ENCODE measurements around the gene CAMK2B.

Gene CAMK2B

DNA sequence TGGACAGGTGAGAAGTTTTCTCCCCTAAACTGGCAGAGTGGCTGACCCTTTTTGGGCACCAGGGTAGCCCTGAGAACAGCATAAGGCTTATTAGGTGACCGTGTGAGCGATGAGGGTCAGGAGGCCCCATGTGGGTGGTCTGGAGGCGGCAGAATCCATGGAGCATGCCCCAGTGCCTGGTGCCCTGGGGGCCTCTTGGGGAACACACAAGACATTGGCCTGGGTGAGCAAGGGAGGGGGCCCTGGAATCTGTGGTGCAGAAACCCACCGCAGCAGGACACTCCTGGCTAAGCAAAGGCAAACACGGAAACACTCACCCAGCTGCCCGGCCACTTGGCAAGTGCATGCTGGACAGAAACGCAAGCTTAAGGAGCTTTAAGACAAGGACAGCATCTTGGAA is 95.1 kb downstream of the CAMK2B start:
- Histone ChIP-seq H3K27me3 (ENCODE audit: control insufficient read depth, low read length) (no peaks in the 10 kb centered on the region), H3K36me3 (ENCODE audit: control insufficient read depth, low read length) (no peaks in the 10 kb centered on the region), H4K20me1 (ENCODE audit: control insufficient read depth, insufficient read depth, low read depth, low read length) (no peaks in the 10 kb centered on the region), H3K4me3 (ENCODE audit: low read length) (no peak overlapping the region), H3F3A (ENCODE audit: control insufficient read depth, insufficient read depth) (no peaks in the 10 kb centered on the region), H3K4me1 (ENCODE audit: control insufficient read depth, low read length) (no peaks in the 10 kb centered on the region), H3K4me2 (ENCODE audit: low read length) (no peak overlapping the region), H3K79me2 (ENCODE audit: control insufficient read depth, low read length) (no peaks in the 10 kb centered on the region), H3K27ac (ENCODE audit: low read depth, low read length) (no peak overlapping the region), H3K9me2 (replicated peaks; ENCODE audit: control insufficient read depth, low read length) (no peaks in the 10 kb centered on the region), H3K9me3 (ENCODE audit: control insufficient read depth, insufficient read depth, low read length) (no peaks in the 10 kb centered on the region)
- TF ChIP-seq, protein P1, sequence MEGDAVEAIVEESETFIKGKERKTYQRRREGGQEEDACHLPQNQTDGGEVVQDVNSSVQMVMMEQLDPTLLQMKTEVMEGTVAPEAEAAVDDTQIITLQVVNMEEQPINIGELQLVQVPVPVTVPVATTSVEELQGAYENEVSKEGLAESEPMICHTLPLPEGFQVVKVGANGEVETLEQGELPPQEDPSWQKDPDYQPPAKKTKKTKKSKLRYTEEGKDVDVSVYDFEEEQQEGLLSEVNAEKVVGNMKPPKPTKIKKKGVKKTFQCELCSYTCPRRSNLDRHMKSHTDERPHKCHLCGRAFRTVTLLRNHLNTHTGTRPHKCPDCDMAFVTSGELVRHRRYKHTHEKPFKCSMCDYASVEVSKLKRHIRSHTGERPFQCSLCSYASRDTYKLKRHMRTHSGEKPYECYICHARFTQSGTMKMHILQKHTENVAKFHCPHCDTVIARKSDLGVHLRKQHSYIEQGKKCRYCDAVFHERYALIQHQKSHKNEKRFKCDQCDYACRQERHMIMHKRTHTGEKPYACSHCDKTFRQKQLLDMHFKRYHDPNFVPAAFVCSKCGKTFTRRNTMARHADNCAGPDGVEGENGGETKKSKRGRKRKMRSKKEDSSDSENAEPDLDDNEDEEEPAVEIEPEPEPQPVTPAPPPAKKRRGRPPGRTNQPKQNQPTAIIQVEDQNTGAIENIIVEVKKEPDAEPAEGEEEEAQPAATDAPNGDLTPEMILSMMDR (IDR thresholded peaks at IDR 0.05; ENCODE audit: low read depth, low read length, poor library complexity, severe bottlenecking) = no peak
- no peak for TF ChIP-seq EZH2phosphoT487 (IDR thresholded peaks at IDR 0.05; ENCODE audit: borderline replicate concordance, low read length)

DNA sequence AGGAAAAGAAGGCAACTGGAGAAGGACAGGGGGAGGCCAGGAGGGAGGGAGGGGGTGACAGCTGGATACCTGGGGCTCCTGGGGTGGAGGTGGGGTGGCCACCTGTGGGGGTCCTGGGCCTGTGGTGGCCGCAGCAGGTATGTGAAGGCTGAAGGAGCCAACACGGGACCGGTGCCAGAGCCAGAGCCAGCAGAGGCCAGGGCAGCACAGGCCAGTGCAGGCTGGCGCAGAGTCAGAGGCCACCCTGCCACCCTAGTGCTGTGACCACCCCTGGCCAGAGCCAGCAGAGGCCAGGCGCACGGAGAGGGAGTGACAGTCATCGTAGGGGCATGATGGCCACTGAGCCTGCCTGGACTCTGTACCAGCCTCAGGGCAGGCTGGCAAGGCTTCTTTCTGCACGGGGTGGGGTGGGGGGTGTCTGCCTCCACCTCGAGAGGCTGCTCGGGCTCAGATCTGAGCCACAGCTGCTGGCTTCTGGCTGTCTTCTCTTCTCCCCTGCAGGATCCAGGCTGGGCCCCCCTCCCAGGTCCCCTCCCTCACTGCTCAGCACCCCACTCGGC is 95.8 kb downstream of the CAMK2B start:
- no peaks in the 10 kb centered on the region for H3K36me3 ChIP-seq (ENCODE audit: control insufficient read depth, low read length)
- H3K4me1 ChIP-seq (ENCODE audit: control insufficient read depth, low read length) = no peaks in the 10 kb centered on the region
- H4K20me1 ChIP-seq (ENCODE audit: control insufficient read depth, insufficient read depth, low read depth, low read length) = no peaks in the 10 kb centered on the region
- H3K27me3 ChIP-seq (ENCODE audit: control insufficient read depth, low read length) = no peaks in the 10 kb centered on the region
- no peak overlapping the region for H3K27ac ChIP-seq (ENCODE audit: low read depth, low read length)
- no peaks in the 10 kb centered on the region for H3K79me2 ChIP-seq (ENCODE audit: control insufficient read depth, low read length)
- H3K9me3 ChIP-seq (ENCODE audit: control insufficient read depth, insufficient read depth, low read length) = no peaks in the 10 kb centered on the region
- H3K4me3 ChIP-seq (ENCODE audit: low read length) = no peak overlapping the region
- no peak overlapping the region for H3K4me2 ChIP-seq (ENCODE audit: low read length)
- H3F3A ChIP-seq (ENCODE audit: control insufficient read depth, insufficient read depth) = no peaks in the 10 kb centered on the region
- TF ChIP-seq, protein P1 (IDR thresholded peaks at IDR 0.05; ENCODE audit: low read depth, low read length, poor library complexity, severe bottlenecking) = no peak
- no peak for TF ChIP-seq EZH2phosphoT487 (IDR thresholded peaks at IDR 0.05; ENCODE audit: borderline replicate concordance, low read length)
- no peaks in the 10 kb centered on the region for H3K9me2 ChIP-seq (replicated peaks; ENCODE audit: control insufficient read depth, low read length)

DNA sequence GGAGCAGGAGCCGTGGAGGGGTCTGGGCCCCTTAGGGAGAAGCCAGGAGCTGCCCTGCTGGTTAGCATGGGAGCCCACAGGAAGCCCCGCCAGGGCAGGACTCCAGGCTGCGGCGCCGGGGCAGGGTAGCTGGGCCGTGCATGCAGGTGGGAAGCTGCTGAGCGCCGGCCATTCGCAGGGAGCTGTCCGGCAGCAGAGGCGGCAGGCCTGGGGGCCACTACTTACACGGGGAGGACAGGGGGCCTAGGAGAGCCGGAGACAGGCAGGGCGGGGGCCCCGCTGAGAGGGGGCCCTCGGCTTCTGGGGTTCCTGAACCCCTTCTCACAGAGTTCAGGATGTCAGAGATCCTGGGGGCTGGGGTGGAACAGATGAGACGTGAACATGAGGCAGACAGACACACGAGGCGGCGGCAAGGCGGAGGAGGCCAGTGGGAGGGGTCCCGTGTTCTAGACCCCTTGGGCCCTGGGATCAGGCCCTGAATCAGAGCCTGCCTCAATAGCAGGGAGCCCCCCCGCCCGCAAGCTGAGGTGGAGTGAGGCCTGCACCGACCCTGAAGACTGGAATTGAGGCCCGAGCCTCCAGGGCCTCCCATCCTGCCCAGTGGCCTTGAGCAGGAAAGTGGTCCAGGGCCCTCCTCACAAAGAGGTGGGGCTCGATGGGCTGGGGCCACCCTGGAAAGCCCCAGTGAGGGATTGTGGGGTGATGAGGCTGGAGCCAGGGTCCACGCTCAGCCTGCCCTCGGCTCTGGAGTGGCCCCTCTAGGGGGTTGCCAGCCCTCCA is 96.6 kb downstream of the CAMK2B start:
- H3K79me2 ChIP-seq (ENCODE audit: control insufficient read depth, low read length) = no peaks in the 10 kb centered on the region
- TF ChIP-seq EZH2phosphoT487 (IDR thresholded peaks at IDR 0.05; ENCODE audit: borderline replicate concordance, low read length) = no peak
- TF ChIP-seq, protein P1 (IDR thresholded peaks at IDR 0.05; ENCODE audit: low read depth, low read length, poor library complexity, severe bottlenecking) = no peak
- H3K4me3 ChIP-seq (ENCODE audit: low read length) = no peak overlapping the region
- no peaks in the 10 kb centered on the region for H3K9me3 ChIP-seq (ENCODE audit: control insufficient read depth, insufficient read depth, low read length)
- no peaks in the 10 kb centered on the region for H3K36me3 ChIP-seq (ENCODE audit: control insufficient read depth, low read length)
- no peaks in the 10 kb centered on the region for H3K9me2 ChIP-seq (replicated peaks; ENCODE audit: control insufficient read depth, low read length)
- H3F3A ChIP-seq (ENCODE audit: control insufficient read depth, insufficient read depth) = no peaks in the 10 kb centered on the region
- H3K27ac ChIP-seq (ENCODE audit: low read depth, low read length) = no peak overlapping the region
- no peaks in the 10 kb centered on the region for H3K4me1 ChIP-seq (ENCODE audit: control insufficient read depth, low read length)
- H3K27me3 ChIP-seq (ENCODE audit: control insufficient read depth, low read length) = no peaks in the 10 kb centered on the region
- H3K4me2 ChIP-seq (ENCODE audit: low read length) = no peak overlapping the region
- H4K20me1 ChIP-seq (ENCODE audit: control insufficient read depth, insufficient read depth, low read depth, low read length) = no peaks in the 10 kb centered on the region
